Glutamatergic neuron (in vitro differentiated cells): ENCODE data around the gene HTRA1. TPM values are rescaled to one million over a fixed set of nuclear protein-coding genes. Genes with fewer than 3 reads are reported as not detected.

ENCODE experiments used
- DNase-seq: peaks from one replicate; pipeline ENCODE4 v3.0.0; 2022
- H3K27ac Mint-ChIP-seq: one replicate; pipeline ENCODE4 v1.8.0; 2020; ENCODE audit warnings: mild to moderate bottlenecking, mixed read lengths, inconsistent platforms; ENCODE audit not compliant: unreplicated experiment
- H3K27me3 Mint-ChIP-seq: one replicate; pipeline ENCODE4 v1.8.0; 2020; ENCODE audit warnings: mild to moderate bottlenecking, moderate library complexity, mixed read lengths, inconsistent platforms; ENCODE audit not compliant: unreplicated experiment
- H3K36me3 Mint-ChIP-seq: one replicate; pipeline ENCODE4 v1.8.0; 2020; ENCODE audit warnings: mild to moderate bottlenecking, mixed read lengths, inconsistent platforms; ENCODE audit not compliant: unreplicated experiment
- H3K4me1 Mint-ChIP-seq: one replicate; pipeline ENCODE4 v1.8.0; 2020; ENCODE audit warnings: mild to moderate bottlenecking, low read depth, mixed read lengths, inconsistent platforms; ENCODE audit not compliant: unreplicated experiment
- H3K4me3 Mint-ChIP-seq: one replicate; pipeline ENCODE4 v1.8.0; 2020; ENCODE audit warnings: mild to moderate bottlenecking, mixed read lengths, inconsistent platforms; ENCODE audit not compliant: unreplicated experiment
- H3K9me3 Mint-ChIP-seq: one replicate; pipeline ENCODE4 v1.8.0; 2020; ENCODE audit warnings: mild to moderate bottlenecking, moderate library complexity, mixed read lengths, inconsistent platforms; ENCODE audit not compliant: unreplicated experiment
- total RNA-seq: library from RNA; stranded (reverse); fragmentation: NEBNext Ultra II Directional; extraction: Animal tissue kit (Norgen Biotek cat#: 25700); gene quantifications from one replicate; pipeline ENCODE4 v1.2.1, GENCODE V29; 2021; ENCODE audit not compliant: unreplicated experiment
- TF ChIP-seq, protein P1 (sequence below): fragments of 200-600 bp; sonication (generic); IDR thresholded peaks from one replicate; pipeline ENCODE4 v1.5.0; 2021; ENCODE audit not compliant: partially characterized antibody, unreplicated experiment

Gene HTRA1
- total RNA-seq, 1 donor from 2014 or later, result 1.4 TPM

DNA sequence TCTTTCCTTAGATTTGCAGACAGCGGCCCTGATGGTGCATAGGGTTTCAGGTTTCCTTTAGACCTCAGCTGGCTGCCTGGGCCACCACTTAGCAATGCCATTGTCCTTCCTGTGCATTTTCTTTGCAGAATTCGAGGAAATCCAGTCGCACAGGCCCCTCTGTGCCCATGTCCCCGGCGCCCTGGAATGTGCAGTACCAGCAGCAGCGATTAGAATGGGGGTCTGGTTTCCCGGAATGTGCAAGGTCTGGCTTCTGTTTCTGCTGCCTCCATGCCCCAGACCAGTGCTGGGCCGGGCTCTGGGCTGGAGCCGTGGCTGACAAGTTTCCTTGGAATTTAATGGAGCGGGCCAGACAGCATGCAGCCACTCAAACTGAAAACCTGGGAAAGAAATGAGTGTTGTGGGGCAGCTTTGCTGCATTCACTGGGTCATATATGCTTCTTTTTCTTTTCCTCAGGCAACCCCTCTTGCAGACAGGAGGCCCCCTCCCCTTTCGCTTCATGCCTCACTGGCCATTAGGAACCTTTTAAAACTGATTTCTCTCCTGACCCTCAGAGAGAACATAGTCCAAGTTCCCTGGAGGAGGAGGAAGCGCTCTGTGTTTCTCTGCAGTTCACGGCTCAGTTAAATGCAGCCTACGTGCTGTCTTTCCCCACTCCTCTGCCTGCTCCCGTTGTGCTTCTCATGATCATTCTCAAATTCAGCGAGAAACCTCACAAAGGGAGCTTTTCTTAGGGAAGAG, 14.4 kb downstream of the HTRA1 start:
- H3K36me3 Mint-ChIP-seq, result no peaks in the 10 kb centered on the region
- H3K4me3 Mint-ChIP-seq, result peak overlapping the region; percentile 34
- peak; percentile 56 for DNase-seq
- peak overlapping the region; percentile 75 for H3K27ac Mint-ChIP-seq
- H3K27me3 Mint-ChIP-seq, result peaks cover 2% of the 10 kb centered on the region
- TF ChIP-seq, protein P1, sequence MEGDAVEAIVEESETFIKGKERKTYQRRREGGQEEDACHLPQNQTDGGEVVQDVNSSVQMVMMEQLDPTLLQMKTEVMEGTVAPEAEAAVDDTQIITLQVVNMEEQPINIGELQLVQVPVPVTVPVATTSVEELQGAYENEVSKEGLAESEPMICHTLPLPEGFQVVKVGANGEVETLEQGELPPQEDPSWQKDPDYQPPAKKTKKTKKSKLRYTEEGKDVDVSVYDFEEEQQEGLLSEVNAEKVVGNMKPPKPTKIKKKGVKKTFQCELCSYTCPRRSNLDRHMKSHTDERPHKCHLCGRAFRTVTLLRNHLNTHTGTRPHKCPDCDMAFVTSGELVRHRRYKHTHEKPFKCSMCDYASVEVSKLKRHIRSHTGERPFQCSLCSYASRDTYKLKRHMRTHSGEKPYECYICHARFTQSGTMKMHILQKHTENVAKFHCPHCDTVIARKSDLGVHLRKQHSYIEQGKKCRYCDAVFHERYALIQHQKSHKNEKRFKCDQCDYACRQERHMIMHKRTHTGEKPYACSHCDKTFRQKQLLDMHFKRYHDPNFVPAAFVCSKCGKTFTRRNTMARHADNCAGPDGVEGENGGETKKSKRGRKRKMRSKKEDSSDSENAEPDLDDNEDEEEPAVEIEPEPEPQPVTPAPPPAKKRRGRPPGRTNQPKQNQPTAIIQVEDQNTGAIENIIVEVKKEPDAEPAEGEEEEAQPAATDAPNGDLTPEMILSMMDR, result no peak
- peaks cover 26% of the 10 kb centered on the region for H3K4me1 Mint-ChIP-seq
- peaks cover 2% of the 10 kb centered on the region for H3K9me3 Mint-ChIP-seq

- DNase-seq, result no peak
- peaks cover 26% of the 10 kb centered on the region for H3K4me1 Mint-ChIP-seq
- TF ChIP-seq, protein P1, result no peak
- H3K36me3 Mint-ChIP-seq, result no peaks in the 10 kb centered on the region
- H3K4me3 Mint-ChIP-seq, result peak overlapping the region; percentile 34
- H3K27ac Mint-ChIP-seq, result peak overlapping the region; percentile 75
- peaks cover 2% of the 10 kb centered on the region for H3K27me3 Mint-ChIP-seq
- peaks cover 2% of the 10 kb centered on the region for H3K9me3 Mint-ChIP-seq
Observed at GRCh38 chr10:122476333-122476695, 15.0 kb downstream of the HTRA1 start.

GRCh38 chr10:122477436-122477835, 16.1 kb downstream of the HTRA1 start:
- Mint-ChIP-seq H3K36me3 (peaks cover 5% of the 10 kb centered on the region), H3K27ac (no peak overlapping the region), H3K4me1 (peaks cover 26% of the 10 kb centered on the region), H3K9me3 (peaks cover 2% of the 10 kb centered on the region), H3K4me3 (no peak overlapping the region), H3K27me3 (peaks cover 2% of the 10 kb centered on the region)
- DNase-seq, result no peak
- TF ChIP-seq, protein P1, result no peak

DNA sequence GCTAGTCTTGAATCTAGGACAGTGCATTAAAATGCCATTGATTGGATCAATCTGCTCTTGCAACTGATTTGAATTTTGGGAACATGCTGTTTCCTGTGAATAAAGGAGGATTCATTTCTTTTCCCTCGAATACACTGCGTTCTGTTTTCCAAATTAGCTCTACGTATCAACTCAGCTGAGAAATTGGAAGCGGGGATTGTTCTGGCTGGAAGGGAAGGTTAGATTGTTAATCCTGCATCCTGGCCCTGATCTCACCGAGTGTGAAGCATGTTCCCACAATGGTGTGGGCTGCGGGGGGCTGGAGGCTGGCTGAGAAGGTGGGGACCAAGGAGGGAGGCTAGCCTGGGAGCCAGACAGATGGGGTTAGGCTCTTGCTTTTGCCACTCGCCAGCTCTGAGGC, 17.6 kb downstream of the HTRA1 start:
- Mint-ChIP-seq H3K36me3 (peaks cover 5% of the 10 kb centered on the region), H3K4me3 (no peak overlapping the region), H3K4me1 (peaks cover 26% of the 10 kb centered on the region), H3K27me3 (peaks cover 2% of the 10 kb centered on the region), H3K27ac (no peak overlapping the region), H3K9me3 (peaks cover 2% of the 10 kb centered on the region)
- no peak for DNase-seq
- TF ChIP-seq, protein P1, result no peak

DNA sequence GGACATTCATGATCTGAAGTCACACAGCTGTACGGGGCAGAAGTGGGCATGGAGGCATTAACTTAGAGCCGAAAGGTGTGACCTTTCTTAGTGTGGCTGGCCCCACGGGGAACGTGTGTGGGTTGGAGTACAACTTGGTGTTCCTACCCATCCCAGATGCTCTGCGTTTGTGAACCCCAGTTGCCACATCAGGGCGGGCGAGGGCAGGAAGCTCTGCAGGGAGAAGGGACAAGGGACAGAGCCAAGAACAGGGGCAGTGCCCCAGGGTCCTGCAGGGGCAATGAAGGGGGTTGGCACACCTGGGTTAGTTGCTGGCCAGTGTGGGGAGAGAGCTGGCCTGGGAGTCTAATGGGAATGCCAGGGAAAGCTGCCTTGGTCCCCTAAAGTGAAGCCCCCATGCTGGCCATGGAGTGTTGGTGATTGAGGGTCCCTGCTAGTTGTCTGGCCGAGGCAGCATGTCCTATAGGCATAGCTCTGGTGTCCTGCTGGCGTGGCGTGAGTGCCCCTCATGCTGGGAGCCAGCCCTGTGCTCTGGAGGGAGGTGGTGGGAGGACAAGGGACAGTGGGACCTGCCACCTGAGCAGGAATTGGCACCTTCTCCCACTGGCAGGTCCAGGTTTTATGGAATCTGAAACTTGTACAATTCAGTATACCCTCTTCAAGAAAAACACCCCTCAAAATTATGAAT, 18.9 kb downstream of the HTRA1 start:
- peaks cover 2% of the 10 kb centered on the region for H3K27me3 Mint-ChIP-seq

More for the DNA sequence above, 18.9 kb downstream of the HTRA1 start:
- TF ChIP-seq, protein P1, result no peak
- H3K9me3 Mint-ChIP-seq, result peaks cover 2% of the 10 kb centered on the region
- peaks cover 5% of the 10 kb centered on the region for H3K36me3 Mint-ChIP-seq
- no peak for DNase-seq
- no peak overlapping the region for H3K27ac Mint-ChIP-seq
- H3K4me3 Mint-ChIP-seq, result no peak overlapping the region
- peaks cover 16% of the 10 kb centered on the region for H3K4me1 Mint-ChIP-seq
